NT2/D1 (cell line): ENCODE results near the gene SCN3A.

Source experiments
- DNase-seq: peaks from one replicate; pipeline ENCODE4 v3.0.0-alpha.2; 2011; ENCODE audit warnings: low read depth, low spot score
- H3K27me3 ChIP-seq: 2 replicates; pipeline ENCODE4 v1.6.0; 2011; ENCODE audit warnings: mild to moderate bottlenecking; ENCODE audit not compliant: insufficient read length, insufficient read depth
- H3K36me3 ChIP-seq: 2 replicates; pipeline ENCODE4 v1.6.1; 2011; ENCODE audit warnings: mild to moderate bottlenecking, low read length, mixed read lengths; ENCODE audit not compliant: insufficient read depth, insufficient read length
- H3K4me1 ChIP-seq: 2 replicates; pipeline ENCODE4 v1.5.1; 2011; ENCODE audit not compliant: insufficient read depth, insufficient read length
- H3K4me3 ChIP-seq: 2 replicates; pipeline ENCODE4 v1.5.1; 2011; ENCODE audit warnings: low read depth; ENCODE audit not compliant: insufficient read length
- H3K9ac ChIP-seq: 2 replicates; pipeline ENCODE4 v1.6.0; 2011; ENCODE audit warnings: low read depth; ENCODE audit not compliant: insufficient read length
- H3K9me3 ChIP-seq: 2 replicates; pipeline ENCODE4 v1.5.1; 2011; ENCODE audit warnings: mild to moderate bottlenecking, low read length; ENCODE audit not compliant: insufficient read depth
- SUZ12 ChIP-seq: IDR thresholded peaks from 2 replicates; pipeline ENCODE4 v1.6.1; 2011; ENCODE audit not compliant: insufficient read length, insufficient read depth; ENCODE audit errors: extremely low read depth
- YY1 ChIP-seq: IDR thresholded peaks from 2 replicates; pipeline ENCODE4 v1.6.1; 2011; ENCODE audit not compliant: insufficient read length, insufficient read depth
- ZNF274 ChIP-seq: IDR thresholded peaks from 2 replicates; pipeline ENCODE4 v1.6.1; 2011; ENCODE audit warnings: mild to moderate bottlenecking, low read depth, low read length

The SCN3A gene

DNA sequence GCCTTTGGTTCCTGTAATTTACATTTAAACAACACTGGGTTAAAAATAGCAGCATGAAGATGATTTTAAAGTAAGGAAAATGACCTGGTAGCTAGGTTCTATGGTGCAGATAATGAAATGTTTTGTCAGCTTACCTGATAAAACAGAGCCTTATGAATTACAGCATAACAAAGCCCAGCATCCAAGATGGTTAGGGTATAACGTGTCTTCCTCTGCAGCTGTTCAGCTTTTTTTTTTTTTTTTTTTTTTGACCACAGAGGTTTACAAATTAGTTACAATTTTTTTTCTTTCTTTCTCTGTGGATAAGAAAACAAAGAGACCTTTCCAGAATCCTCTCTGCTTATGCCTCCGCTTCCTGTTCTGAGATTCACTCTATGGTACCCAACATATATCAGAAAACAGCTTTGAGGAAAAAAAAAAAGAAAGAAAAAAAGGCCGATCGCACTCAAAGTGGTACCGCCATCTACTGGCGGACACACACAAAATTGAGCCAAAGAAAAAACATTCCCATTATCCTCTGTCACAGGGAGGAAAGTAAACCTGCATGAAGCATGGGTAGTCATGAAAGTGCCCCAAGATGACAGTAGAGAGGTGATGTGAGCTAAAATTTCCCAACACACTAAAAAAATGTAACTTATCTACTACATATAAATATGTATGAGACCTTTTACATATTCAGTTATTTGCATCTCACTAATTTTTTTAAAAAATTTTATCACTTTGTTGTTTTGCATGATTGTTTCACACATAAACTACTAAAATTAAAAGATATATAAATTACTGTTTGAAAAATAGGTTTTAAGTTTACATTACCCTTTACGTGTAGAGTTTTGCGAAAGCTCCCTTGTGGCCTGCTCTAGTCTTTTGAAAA lies at the start of gene SCN3A:
Gene SCN3A (minus strand): TSS at position 362 of the 871 bp plus-strand sequence. CDS start 27,656 bp downstream, outside the sequence.
- peak; percentile 61 for DNase-seq
- TF ChIP-seq YY1 (no peak), SUZ12 (no peak), ZNF274 (no peak)
- H3K9me3 ChIP-seq: no peaks in the 10 kb centered on the region
- H3K9ac ChIP-seq: no peak within 1 kb of the TSS
- H3K4me1 ChIP-seq: no peaks in the 10 kb centered on the region
- H3K36me3 ChIP-seq: no peaks in the 10 kb centered on the region
- H3K4me3 ChIP-seq: no peak within 1 kb of the TSS
- no peaks in the 10 kb centered on the region for H3K27me3 ChIP-seq

DNA sequence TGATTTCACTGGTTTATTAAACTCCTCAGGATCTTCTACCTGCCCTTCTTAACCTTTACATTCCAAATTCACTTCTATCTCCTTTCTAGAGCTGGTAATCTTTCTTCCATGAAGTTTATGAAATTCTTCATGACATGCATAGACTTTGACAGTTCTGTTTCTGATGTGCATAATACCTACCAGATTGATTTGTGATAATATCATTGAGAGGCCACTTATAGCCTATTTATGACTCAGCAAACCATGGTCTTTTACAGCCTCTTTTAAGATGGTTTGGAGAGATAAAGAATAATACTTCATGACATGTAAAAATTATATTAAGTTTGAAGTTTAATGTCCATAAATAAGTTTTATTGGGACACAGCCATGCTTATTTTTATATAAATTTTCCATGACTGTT lies 49.3 kb upstream of the SCN3A start:
- DNase-seq: no peak

DNA sequence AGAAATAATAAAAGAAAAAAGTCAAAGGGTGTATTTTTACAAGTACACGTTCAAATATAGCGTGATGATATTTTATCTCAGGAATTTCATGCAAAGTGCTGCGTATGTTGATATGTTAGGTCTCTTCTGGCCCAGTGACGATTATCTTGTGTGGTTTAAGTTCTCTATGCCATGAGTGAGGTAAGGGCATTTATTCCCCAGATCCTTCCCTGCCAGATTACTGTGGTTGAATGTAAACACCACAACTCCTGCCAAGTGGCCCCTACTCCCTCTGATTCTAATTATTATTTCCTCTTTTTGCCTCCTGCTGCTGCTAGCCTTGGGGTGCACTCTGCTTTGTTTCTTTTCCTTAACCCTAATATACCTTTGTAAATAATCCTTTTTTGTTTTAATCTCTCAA lies 47.5 kb upstream of the SCN3A start:
- no peak for TF ChIP-seq SUZ12
- TF ChIP-seq ZNF274: no peak
- no peak for TF ChIP-seq YY1
- Histone ChIP-seq H3K27me3 (no peaks in the 10 kb centered on the region), H3K9me3 (no peaks in the 10 kb centered on the region), H3K4me1 (no peaks in the 10 kb centered on the region), H3K9ac (no peak overlapping the region), H3K36me3 (no peaks in the 10 kb centered on the region), H3K4me3 (no peak overlapping the region)
- no peak for DNase-seq

More for the DNA sequence above, 49.3 kb upstream of the SCN3A start:
- H3K27me3 ChIP-seq: no peaks in the 10 kb centered on the region
- H3K4me3 ChIP-seq: no peak overlapping the region
- no peak overlapping the region for H3K9ac ChIP-seq
- no peak for TF ChIP-seq YY1
- no peak for TF ChIP-seq ZNF274
- no peak for TF ChIP-seq SUZ12
- no peaks in the 10 kb centered on the region for H3K36me3 ChIP-seq
- H3K9me3 ChIP-seq: no peaks in the 10 kb centered on the region
- no peaks in the 10 kb centered on the region for H3K4me1 ChIP-seq

DNA sequence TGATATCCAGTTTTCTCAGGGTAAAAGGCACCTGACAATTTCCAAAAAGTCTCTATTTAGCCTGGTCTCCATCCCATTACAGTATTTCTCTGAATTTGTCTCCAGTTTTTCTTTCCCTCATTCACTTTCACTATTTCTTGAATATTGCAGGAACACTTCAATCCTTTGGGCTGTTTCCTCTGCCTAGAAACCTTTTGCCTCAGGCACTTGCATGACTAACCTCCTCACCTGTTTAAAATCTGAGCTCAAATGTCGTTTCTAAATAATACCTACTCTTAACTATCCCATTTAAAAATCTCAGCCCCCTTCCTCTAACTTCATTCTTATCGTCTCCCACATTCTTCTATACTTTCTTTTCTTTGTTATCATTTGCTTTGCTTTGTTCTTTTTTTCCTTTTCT lies 44.4 kb upstream of the SCN3A start:
- DNase-seq: no peak
- H3K36me3 ChIP-seq: no peaks in the 10 kb centered on the region
- H3K4me3 ChIP-seq: no peak overlapping the region
- no peaks in the 10 kb centered on the region for H3K27me3 ChIP-seq
- no peaks in the 10 kb centered on the region for H3K9me3 ChIP-seq
- H3K4me1 ChIP-seq: no peaks in the 10 kb centered on the region
- TF ChIP-seq ZNF274: no peak
- no peak for TF ChIP-seq SUZ12
- TF ChIP-seq YY1: no peak
- H3K9ac ChIP-seq: no peak overlapping the region

DNA sequence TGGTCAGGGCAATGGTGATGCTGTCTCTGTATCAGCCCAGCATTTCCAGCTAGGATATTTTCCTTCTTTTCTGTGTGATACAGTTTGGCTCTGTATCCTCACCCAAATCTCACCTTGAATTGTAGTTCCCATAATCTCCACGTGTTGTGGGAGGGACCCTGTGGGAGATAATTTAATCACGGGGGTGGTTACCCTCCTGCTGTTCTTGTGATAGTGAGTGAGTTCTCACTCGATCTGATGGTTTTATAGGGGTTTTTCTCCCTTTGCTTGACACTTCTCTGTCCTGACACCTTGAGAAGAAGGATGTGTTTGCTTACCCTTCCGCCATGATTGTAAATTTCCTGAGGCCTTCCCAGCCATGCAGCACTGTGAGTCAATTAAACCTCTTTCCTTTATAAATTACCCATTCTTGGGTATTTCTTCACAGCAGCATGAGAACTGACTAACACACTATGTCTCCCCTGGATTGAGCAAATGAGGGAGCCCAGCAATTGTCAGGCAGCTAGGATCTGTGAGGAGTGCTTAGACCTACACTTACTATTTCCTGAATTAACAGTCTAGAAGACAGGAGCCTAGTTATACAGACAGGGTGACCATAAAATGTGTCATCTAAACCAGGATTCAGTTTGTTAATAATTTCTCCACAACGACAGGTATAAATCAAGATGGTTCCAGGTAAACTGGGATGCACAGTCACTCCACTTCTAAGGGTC lies 41.4 kb upstream of the SCN3A start:
- no peak overlapping the region for H3K4me3 ChIP-seq
- DNase-seq: no peak
- no peaks in the 10 kb centered on the region for H3K9me3 ChIP-seq
- no peaks in the 10 kb centered on the region for H3K36me3 ChIP-seq
- TF ChIP-seq SUZ12: no peak
- no peak for TF ChIP-seq ZNF274
- TF ChIP-seq YY1: no peak
- H3K4me1 ChIP-seq: no peaks in the 10 kb centered on the region
- H3K27me3 ChIP-seq: no peaks in the 10 kb centered on the region
- H3K9ac ChIP-seq: no peak overlapping the region

DNA sequence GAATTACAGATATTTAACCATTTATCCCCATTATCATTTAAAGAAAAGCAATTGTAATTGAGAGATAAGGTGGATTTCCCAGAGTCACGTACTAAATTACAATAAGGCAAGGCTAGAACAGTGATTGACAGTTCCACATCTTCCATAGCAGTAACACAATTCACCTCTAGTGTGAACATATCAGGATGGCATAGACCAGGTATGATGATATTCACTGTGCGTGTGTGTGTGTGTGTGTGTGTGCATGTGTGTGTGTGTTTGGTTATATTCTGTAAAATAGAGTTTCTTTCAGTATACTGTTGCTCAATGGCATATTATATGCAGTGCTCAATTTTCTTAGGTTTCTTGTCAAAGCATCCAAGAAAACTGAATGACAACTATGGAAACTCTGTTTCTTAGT lies 37.1 kb upstream of the SCN3A start:
- TF ChIP-seq YY1: no peak
- TF ChIP-seq SUZ12: no peak
- TF ChIP-seq ZNF274: no peak
- no peaks in the 10 kb centered on the region for H3K36me3 ChIP-seq
- H3K9me3 ChIP-seq: no peaks in the 10 kb centered on the region
- no peak overlapping the region for H3K4me3 ChIP-seq
- H3K9ac ChIP-seq: no peak overlapping the region
- no peaks in the 10 kb centered on the region for H3K4me1 ChIP-seq
- H3K27me3 ChIP-seq: no peaks in the 10 kb centered on the region
- no peak for DNase-seq
